Activated B cell treated with CpG ODN at 0.5 μM for 24 hours (primary cell): Measurements from ENCODE around the gene FHDC1. TPM values are rescaled to one million over a fixed set of nuclear protein-coding genes. Genes with fewer than 3 reads are reported as not detected.

ENCODE experiments used
- ATAC-seq: fragments of 200-7000 bp; cut with Tn5 transposase; one replicate; pipeline ENCODE4 v1.10.0; 2021; ENCODE audit warnings: low read depth, mild to moderate bottlenecking, moderate library complexity
- CTCF ChIA-PET: fragments of 350-600 bp; sonication (Branson Sonifier 250); formaldehyde crosslinking; loops from one replicate; lab custom pipeline; 2021; ENCODE audit warnings: antibody characterized with exemption; lab: Charles Lee
- POLR2A ChIA-PET: fragments of 350-600 bp; sonication (Branson Sonifier 250); formaldehyde crosslinking; loops from one replicate; lab custom pipeline; 2021; ENCODE audit warnings: antibody characterized with exemption; lab: Charles Lee
- DNase-seq: peaks from one replicate; pipeline ENCODE4 v3.0.0; 2022
- H3K27ac Mint-ChIP-seq: one replicate; pipeline ENCODE4 v1.8.0; 2020; ENCODE audit warnings: mixed read lengths
- H3K27me3 Mint-ChIP-seq: one replicate; pipeline ENCODE4 v1.8.0; 2021; ENCODE audit warnings: mixed read lengths
- H3K36me3 Mint-ChIP-seq: one replicate; pipeline ENCODE4 v1.8.0; 2021; ENCODE audit warnings: low read depth, mixed read lengths
- H3K4me1 Mint-ChIP-seq: one replicate; pipeline ENCODE4 v1.8.0; 2021; ENCODE audit warnings: mixed read lengths
- H3K4me3 Mint-ChIP-seq: one replicate; pipeline ENCODE4 v1.8.0; 2020; ENCODE audit warnings: mild to moderate bottlenecking, mixed read lengths
- H3K9me3 Mint-ChIP-seq: one replicate; pipeline ENCODE4 v1.8.0; 2020; ENCODE audit warnings: mixed read lengths
- intact Hi-C: fragments of 100-400 bp; cut with micrococcal nuclease; formaldehyde crosslinking; loops from one replicate; pipeline ENCODE4 v1.15.1; 2024
- total RNA-seq: library from RNA; stranded (reverse); gene quantifications from 2 replicates; pipeline ENCODE4 v1.2.3, GENCODE V29; 2022
- TF ChIP-seq, protein P1 (sequence below): fragments of 200-600 bp; IDR thresholded peaks from one replicate; pipeline ENCODE4 v1.8.0; 2022; ENCODE audit warnings: antibody characterized with exemption, mild to moderate bottlenecking

FHDC1 gene
- total RNA-seq, 1 donor from 2014 or later, result 0.33 TPM

DNA sequence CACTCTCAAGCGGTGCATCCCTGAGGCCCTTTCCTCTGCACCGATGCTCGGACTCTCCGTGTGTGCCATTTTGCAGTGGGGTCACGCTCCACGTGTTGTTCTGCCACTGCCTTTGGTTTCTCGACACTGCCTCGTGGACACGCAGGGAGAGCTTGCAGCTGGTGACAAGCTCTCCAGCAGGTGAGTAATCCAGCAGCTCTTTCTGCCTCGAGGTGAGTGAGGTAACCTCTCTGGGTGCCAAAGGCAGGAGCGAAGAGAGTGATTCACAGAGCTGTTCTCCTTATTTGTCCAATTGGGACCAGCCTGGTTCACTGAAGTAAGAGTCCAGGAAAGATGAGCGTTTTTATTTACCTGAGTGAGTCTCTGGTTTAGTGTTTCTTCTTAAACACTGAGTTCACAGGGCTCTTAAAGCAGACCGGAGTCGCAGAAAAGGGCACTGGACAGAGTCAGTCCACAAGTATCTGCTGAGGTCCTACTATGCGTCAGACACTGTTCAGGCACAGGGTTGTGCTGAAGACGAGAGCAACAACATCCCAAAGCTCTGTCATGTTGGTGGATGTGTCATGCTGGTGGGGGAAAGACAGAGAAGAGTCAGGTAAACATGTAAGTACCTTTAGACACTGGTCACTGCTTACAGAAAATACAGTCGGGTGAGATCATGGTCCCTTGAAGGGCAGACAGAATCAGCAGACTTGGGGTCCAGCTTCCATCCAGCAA lies 61.8 kb downstream of the FHDC1 start:
- intact Hi-C loops, result no loop called here
- Mint-ChIP-seq H3K27ac (no peak overlapping the region), H3K36me3 (no peaks in the 10 kb centered on the region), H3K27me3 (peaks cover 17% of the 10 kb centered on the region), H3K4me1 (no peaks in the 10 kb centered on the region), H3K4me3 (no peak overlapping the region), H3K9me3 (no peaks in the 10 kb centered on the region)
- ATAC-seq (no peak), DNase-seq (no peak)
- TF ChIP-seq, protein P1, sequence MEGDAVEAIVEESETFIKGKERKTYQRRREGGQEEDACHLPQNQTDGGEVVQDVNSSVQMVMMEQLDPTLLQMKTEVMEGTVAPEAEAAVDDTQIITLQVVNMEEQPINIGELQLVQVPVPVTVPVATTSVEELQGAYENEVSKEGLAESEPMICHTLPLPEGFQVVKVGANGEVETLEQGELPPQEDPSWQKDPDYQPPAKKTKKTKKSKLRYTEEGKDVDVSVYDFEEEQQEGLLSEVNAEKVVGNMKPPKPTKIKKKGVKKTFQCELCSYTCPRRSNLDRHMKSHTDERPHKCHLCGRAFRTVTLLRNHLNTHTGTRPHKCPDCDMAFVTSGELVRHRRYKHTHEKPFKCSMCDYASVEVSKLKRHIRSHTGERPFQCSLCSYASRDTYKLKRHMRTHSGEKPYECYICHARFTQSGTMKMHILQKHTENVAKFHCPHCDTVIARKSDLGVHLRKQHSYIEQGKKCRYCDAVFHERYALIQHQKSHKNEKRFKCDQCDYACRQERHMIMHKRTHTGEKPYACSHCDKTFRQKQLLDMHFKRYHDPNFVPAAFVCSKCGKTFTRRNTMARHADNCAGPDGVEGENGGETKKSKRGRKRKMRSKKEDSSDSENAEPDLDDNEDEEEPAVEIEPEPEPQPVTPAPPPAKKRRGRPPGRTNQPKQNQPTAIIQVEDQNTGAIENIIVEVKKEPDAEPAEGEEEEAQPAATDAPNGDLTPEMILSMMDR, result no peak
- ChIA-PET POLR2A (no interaction called here), CTCF (no interaction called here)

GRCh38 chr4:152998861-152999260 lies 62.7 kb downstream of the FHDC1 start:
- H3K27ac Mint-ChIP-seq, result no peak overlapping the region
- CTCF ChIA-PET, result no interaction called here
- no peak for DNase-seq
- TF ChIP-seq, protein P1, result no peak
- POLR2A ChIA-PET, result no interaction called here
- ATAC-seq, result no peak
- no peak overlapping the region for H3K4me3 Mint-ChIP-seq
- peaks cover 17% of the 10 kb centered on the region for H3K27me3 Mint-ChIP-seq
- intact Hi-C loops, result no loop called here
- H3K9me3 Mint-ChIP-seq, result no peaks in the 10 kb centered on the region
- H3K4me1 Mint-ChIP-seq, result peaks cover 1% of the 10 kb centered on the region
- H3K36me3 Mint-ChIP-seq, result no peaks in the 10 kb centered on the region

GRCh38 chr4:152999346-153000075 lies 63.4 kb downstream of the FHDC1 start:
- Mint-ChIP-seq H3K27ac (no peak overlapping the region), H3K36me3 (no peaks in the 10 kb centered on the region), H3K4me1 (peaks cover 8% of the 10 kb centered on the region), H3K27me3 (peaks cover 17% of the 10 kb centered on the region), H3K4me3 (no peak overlapping the region), H3K9me3 (no peaks in the 10 kb centered on the region)
- TF ChIP-seq, protein P1, result no peak
- DNase-seq (no peak), ATAC-seq (no peak)
- intact Hi-C loops, result no loop called here
- ChIA-PET CTCF (no interaction called here), POLR2A (no interaction called here)

- CTCF ChIA-PET, result no interaction called here
- Mint-ChIP-seq H3K36me3 (no peaks in the 10 kb centered on the region), H3K4me3 (no peak overlapping the region), H3K4me1 (peaks cover 8% of the 10 kb centered on the region), H3K27ac (no peak overlapping the region), H3K27me3 (peaks cover 15% of the 10 kb centered on the region), H3K9me3 (no peaks in the 10 kb centered on the region)
- DNase-seq, result no peak
- TF ChIP-seq, protein P1, result no peak
- intact Hi-C loops, result no loop called here
- ATAC-seq, result no peak
- POLR2A ChIA-PET, result no interaction called here
Observed at GRCh38 chr4:153000076-153000420, 63.9 kb downstream of the FHDC1 start.

GRCh38 chr4:153001626-153002025 lies 65.5 kb downstream of the FHDC1 start:
- CTCF ChIA-PET, result no interaction called here
- H3K27me3 Mint-ChIP-seq, result peaks cover 9% of the 10 kb centered on the region
- no peak overlapping the region for H3K4me3 Mint-ChIP-seq
- H3K27ac Mint-ChIP-seq, result no peak overlapping the region
- POLR2A ChIA-PET, result no interaction called here
- peaks cover 15% of the 10 kb centered on the region for H3K4me1 Mint-ChIP-seq
- intact Hi-C loops, result no loop called here
- DNase-seq, result no peak
- TF ChIP-seq, protein P1, result no peak
- ATAC-seq, result no peak
- no peaks in the 10 kb centered on the region for H3K36me3 Mint-ChIP-seq
- no peaks in the 10 kb centered on the region for H3K9me3 Mint-ChIP-seq
